H4 (cell line): ENCODE results near the gene APLP2. TPM values are rescaled to one million over a fixed set of nuclear protein-coding genes. Genes with fewer than 3 reads are reported as not detected.
"Not testable (repeated sequence)": the region's sequence is repeated elsewhere in the genome, so short reads cannot be mapped to it uniquely, and the experiment has no call there.

Source experiments
- DNase-seq: peaks from one replicate; pipeline ENCODE4 v3.0.0-alpha.2; 2015; ENCODE audit warnings: low spot score
- total RNA-seq: library from RNA; depleted of rRNA; stranded (reverse); fragments of >200 nt; shearing (Covaris generic); gene quantifications from 2 replicates; pipeline ENCODE4 v1.2.3, GENCODE V29; 2014

The APLP2 gene
- total RNA-seq, 1 experiment from 2014 or later: 146 TPM

DNA sequence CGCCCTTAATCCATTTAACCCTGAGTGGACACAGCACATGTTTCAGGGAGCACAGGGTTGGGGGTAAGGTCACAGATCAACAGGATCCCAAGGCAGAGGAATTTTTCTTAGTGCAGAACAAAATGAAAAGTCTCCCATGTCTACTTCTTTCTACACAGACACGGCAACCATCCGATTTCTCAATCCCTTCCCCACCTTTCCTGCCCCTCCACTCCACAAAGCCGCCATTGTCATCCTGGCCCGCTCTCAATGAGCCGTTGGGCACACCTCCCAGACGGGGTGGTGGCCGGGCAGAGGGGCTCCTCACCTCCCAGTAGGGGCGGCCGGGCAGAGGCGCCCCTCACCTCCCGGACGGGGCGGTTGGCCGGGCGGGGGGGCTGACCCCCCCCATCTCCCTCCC, 20.8 kb downstream of the APLP2 start:
- not testable (repeated sequence) for DNase-seq

DNA sequence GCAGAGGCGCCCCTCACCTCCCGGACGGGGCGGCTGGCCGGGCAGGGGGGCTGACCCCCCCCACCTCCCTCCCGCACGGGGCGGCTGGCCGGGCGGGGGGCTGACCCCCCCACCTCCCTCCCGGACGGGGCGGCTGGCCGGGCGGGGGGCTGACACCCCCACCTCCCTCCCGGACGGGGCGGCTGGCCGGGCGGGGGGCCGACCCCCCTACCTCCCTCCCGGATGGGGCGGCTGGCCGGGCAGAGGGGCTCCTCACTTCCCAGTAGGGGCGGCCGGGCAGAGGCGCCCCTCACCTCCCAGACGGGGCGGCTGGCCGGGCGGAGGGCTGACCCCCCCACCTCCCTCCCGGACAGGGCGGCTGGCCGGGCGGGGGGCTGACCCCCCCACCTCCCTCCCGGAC, 21.5 kb downstream of the APLP2 start:
- not testable (repeated sequence) for DNase-seq

DNA sequence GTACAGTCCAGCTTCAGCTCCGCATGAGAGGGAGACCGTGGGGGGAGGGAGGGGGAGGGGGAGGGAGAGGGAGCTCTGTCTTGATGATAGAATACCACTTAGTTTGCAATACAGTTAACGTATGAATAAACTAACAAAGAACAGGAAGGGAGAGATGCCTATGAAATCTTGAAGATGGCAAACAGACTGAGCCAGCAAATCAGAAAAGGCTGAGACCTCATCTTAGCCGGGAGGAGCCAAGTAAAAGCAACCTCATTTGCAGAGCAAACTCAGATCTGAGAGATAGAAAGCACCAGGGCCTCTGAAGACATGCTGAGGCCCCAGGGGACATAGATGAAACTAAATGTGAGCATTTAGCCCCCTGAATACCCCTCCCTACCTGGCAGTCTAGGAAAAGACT, 23.0 kb downstream of the APLP2 start:
- DNase-seq: no peak

DNA sequence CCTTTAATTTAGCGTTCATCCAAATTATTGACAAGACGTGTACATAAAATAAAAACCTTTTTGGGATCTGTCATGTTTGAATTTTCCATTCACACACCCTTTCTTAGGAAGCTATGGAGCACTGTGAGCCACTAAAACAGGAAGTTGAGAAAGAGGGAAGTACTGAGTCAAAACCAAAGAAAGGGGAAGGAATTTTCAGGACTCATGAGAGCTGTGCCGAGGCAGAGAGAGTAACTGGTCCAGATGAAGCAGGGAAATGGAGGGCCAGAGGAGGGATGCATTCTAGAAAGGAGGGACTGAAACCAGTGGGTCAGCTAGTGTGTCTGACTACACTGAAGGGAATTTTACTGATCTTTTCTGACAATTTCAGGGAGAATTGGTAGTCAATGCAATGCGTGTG, 24.9 kb downstream of the APLP2 start:
- DNase-seq: no peak

DNA sequence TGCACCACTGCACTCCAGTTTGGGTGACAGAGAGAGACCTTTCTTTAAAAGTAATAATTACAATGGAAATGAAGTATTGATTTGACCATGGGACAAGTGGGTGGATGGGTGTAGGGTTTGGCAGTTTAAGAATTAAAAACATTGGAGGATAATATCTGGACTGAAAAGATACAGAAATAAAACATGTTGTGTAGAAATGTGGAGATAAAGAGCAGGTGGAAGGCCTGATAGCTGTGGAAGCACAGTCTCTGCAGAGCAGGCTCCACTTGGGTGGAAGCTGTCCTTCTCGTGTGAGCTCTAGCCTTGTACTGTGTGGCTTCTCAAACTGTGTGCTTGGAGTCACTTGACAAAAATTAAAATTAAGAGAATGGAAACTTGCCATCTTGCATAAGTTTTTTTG, 25.6 kb downstream of the APLP2 start:
- no peak for DNase-seq

DNA sequence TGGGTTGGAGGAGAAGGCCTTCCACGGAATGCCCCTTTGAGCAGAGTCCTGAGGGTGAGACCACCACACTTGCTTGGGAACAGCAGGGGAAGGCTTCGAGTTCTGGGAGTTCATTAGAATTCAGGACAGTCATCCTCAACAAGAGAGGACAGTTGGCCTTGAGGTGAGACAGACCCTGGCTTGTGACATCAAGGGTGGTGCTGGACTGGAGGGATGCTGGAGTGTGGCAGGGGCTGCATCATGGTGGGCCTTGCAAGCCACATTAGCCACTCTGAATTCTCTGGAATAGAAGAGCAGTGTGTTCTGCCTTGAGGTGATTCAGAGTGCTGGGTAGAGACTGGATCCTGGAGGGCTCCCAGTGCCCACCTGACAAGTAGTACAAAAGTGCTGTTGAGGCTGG, 26.3 kb downstream of the APLP2 start:
- no peak for DNase-seq

DNA sequence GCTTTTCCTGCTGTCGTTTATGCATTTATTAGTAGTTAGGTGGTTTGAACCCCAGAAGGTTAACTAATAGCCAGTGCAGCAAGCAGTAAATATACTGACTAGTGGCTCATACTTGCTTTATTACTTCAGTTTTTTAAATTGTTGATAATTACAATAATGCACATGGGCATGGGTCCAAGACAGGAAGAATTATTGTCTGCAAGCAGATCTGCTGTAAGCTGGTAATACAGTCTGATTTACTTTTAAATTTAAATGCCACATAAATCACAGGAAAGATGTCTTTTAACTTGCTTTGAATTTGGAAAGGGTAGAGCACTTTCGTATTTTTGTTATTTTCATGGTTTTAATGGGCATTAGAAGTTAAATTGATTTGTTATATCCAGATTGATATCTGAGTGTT, 27.1 kb downstream of the APLP2 start:
- no peak for DNase-seq

DNA sequence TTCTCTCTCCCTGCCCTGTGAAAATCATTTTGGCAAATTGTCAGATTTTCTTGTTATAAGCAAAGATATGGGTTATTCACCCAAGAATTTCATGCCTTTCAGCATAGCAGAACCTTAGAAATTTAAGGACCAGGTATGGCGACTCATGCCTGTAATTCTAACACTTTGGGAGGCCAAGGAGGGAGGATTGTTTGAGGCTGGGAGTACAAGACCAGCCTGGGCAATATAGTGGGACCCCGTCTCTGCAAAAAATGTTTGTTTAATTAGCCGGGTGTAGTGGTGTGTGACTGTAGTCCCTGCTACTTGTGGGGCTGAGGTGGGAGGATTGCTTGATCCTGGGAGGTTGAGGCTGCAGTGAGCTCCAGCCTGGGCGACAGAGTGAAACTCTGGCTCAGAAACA, 27.6 kb downstream of the APLP2 start:
- DNase-seq: no peak

DNA sequence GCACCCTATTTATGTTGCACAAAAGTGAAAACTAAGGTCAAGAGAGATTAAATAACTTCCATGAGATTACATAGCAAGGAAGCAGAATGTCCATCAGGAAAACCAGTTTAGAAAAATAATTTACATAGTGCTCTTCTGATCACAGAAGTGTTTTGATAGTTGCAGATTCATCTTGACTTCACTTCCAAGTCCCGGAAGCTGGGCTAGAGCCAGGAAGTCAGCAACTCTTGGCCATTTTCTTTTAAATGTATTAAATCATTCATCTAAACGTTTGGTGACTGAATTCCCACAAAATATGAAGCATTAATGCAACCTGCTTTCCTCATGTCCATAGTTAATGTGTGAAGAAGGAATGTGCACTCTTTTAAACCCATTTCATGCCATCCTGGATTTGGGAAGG, 29.7 kb downstream of the APLP2 start:
- DNase-seq: no peak

DNA sequence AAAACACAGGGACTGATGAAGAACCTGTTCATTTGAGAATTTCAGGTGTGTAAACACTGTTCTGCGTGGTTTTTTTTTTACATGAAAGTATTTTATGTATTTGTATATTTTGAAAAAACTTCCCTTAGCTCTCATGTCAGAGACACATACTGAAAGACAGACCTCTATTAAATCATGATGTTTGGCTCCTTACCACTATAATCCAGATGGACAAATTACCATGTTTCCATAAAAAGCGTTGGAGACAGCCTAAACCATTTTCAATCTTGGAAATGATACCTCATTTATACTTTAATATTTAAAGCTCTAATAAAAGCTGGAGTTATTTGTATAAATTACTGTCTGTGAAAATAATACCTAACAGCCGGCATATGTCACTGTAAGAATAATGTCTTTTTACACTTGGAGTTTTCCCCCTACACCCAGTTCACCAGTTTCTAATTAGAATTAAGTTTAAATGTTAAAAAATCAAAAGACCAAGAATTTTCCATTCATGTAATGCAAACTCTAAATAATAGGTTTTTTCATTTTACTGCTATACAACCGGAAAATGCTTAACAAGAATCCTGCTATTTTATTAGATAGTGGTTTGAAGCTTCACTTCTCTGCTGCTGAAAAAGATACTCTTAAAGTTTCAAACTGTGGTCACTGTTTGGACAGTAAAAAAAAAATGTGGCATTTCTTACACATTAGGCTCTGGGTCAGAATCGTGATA, 30.8 kb downstream of the APLP2 start:
- DNase-seq: no peak

DNA sequence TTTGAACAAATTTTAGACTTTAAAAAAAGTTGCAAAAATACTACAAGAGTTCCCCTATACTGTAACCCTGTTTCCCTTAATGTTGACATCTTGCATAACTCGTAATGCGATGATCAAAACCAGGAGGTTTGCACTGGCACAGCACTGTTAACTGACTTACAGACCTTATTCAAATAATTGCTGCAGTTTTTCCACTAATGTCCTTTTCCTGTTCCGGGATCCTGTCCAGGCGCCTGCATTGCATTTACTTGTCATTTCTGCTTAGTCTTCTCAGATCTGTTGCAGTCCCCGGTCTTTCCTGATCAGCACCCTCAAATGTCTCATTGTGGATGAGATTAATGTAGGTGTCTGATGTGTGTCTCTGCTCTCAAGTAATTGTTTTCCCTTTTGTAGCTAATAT, 32.0 kb downstream of the APLP2 start:
- no peak for DNase-seq

DNA sequence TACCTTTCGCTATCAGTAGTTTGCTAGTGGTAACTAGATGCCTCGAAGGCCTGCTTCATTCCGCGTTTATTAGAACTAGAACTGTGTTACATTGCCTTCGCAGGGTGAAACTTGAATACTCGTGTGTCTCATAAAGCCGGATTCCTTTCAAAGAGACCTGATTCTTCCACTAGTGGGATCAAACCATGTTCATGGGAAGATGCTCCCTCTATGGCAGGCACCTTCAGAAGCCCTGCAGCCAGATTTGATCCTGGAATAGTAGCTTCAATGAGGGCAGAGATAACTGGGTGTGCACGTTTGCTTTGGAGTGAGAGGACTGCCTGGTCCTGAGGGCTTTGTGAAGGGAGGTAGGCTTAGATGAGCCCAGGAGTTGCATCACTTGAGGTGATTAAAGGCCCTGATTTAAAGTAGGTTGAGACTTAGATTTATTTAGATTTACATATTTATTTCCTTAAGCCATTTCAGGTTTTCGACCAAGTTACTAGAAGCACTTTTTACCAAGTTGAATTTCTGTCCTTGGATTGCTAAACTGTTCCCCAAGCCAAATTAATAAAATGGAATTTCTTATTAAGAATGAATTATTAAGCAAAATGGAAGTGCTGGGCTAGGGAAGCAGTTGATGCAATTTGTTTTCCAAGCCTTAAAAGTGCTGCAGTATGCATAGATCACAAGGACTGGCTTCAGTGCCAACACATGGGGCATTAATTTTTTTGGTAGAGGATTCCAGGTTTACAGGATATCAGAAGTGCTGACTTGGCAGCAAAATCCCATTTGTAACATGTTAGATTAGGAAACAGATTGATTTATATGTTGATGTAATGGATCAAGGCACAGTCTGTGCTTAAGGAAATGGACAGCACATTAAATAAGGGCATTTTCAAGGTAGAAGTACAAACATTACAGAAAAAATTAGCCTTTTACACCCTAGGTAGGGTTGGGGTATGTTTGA, 32.9 kb downstream of the APLP2 start:
- no peak for DNase-seq

DNA sequence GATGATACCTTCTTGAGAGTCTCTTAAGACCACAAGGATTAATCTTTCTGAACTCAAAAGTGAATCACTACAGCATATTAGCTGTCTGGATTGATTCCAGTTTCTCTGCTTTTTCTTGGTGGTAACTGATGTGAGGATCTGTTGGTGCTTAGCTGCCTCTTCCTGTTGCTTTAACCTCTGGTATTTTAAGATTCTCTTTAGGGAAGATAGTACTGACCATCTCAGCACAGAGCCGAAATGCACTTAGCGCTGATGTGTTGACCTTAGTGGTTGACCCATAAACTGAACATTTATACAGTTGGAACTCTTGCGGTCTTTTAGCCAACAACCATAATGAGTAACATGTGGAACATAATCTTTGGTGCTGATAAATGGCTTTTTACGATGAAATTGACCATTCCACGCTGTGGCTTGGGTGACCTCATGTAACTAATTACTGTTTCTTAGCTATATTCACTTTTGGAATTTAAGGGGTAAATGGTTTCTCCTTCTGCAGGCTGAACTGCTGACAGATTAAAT, 33.7 kb downstream of the APLP2 start:
- peak; percentile 80 for DNase-seq

DNA sequence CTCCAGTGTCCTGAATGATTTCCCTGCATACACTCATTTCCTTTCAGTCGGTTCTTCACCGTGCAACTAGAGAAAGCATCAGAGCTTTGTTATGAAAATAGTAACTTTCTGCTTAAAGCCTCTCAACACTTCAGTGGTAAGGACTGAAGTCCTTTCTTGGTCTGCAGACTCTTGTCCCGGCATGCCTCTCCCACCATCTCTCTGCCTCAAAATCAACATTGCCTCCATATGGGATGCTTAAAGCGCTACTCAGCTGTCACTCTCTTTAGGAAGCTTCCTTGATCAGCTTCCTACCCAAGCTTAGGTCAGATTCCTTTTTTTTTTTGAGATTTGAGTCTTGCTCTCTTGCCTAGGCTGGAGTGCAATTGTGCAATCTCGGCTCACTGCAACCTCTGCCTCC, 36.7 kb downstream of the APLP2 start:
- no peak for DNase-seq

DNA sequence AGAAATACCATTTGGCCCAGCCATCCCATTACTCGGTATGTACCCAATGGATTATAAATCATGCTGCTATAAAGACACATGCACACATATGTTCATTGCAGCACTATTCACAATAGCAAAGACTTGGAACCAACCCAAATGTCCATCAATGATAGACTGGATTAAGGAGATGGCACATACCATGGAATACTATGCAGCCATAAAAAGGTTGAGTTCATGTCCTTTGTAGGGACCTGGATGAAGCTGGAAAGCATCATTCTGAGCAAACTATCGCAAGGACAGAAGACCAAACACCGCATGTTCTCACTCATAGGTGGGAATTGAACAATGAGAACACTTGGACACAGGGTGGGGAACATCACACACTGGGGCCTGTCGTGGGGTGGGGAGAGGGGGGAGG, 39.0 kb downstream of the APLP2 start:
- not testable (repeated sequence) for DNase-seq

DNA sequence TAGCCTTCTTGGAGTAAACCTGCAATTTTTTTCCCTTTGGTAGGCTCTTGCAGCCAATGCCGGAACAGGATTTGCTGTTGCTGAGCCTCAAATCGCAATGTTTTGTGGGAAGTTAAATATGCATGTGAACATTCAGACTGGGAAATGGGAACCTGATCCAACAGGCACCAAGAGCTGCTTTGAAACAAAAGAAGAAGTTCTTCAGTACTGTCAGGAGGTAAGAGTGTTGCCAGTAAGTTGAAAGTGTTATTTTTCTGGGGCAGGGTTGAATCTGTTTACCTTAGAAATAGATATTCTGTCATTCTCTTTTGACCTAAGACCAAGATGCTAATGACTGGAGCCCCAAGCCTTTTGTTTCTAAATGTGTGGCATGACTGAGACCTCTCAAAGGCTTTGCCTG, 39.7 kb downstream of the APLP2 start:
- DNase-seq: no peak

DNA sequence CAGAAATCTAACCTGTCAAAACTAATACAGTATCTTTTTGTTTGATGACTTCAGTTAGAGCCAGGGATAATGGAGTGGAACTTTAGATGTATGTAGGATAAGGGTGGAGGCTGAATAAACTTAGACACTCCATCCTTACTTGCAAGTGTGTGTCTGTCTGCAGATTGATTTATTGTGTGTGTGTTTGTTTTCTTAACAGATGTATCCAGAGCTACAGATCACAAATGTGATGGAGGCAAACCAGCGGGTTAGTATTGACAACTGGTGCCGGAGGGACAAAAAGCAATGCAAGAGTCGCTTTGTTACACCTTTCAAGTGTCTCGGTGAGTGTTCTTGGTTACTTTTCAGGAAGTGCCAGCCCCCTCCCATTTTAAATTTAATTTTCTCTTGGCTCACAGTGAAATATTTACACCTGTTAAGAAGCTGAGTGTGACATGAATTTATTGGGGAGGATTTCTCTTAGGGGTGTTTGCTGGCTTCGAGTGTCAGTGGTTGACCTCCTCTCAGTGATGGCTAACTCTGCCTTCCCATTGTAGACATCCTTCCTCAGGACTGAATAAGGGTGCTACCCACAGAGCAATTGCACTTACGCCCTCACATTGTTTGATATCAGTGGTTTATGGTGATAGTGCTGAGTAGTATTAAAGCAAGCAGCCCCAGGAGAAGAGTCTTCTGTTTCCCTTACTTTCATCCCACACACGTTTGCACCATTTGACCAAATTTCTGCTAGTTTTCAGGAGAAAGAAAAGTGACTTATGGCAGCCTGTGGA, 40.8 kb downstream of the APLP2 start:
- no peak for DNase-seq

DNA sequence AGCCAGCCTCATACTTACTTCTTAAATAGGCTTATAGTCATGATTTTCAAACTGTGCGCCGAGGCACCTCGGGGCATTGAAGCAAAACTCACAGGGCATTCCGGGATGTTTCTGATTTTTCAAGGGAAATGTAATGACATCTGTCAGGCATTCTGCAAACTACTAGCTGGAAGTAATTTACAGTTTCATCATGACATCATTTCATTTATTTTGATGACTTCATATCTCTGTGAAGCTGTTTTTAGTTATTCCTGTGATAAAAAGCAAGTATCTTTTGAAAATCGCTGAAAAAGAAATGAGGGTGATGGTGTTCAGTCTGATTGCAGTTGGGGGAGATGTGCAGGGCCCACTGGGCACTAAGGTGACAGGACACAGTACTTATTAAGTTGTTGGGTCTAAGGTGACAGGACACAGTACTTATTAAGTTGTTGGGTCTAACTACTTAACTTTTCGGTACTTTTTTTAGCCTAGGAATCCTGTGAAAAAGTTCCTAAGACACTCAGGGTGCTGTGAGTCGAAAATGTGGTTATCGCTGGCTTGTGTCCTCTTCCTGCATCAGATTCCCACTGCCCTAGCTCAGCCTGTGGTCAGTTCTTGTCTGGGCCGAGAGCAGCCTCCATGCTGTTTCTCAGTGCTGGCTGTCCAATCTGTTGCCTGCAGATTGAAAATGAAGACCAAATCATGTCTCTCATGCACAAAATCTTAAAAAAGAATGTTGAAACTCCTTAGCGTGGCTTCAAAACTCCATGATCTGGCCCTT, 42.6 kb downstream of the APLP2 start:
- DNase-seq: no peak

DNA sequence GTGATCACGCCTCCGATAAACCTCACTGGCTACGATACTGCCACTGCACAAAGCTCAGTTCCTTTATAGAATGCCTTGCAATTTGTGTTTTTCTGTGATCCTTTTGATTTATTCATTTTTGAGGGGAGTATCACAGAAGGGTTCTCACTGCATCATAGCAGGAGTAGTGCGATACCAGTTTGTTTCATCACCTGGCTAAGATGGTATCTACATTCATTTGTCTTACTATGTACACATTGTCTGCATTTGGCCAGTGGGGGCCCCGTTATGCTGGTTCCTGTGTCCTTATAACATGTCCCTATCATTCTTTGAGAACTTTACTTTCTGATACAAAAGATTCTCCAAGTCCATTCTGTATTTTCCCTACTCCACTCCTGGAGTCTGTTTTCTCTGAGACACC, 44.6 kb downstream of the APLP2 start:
- no peak for DNase-seq

DNA sequence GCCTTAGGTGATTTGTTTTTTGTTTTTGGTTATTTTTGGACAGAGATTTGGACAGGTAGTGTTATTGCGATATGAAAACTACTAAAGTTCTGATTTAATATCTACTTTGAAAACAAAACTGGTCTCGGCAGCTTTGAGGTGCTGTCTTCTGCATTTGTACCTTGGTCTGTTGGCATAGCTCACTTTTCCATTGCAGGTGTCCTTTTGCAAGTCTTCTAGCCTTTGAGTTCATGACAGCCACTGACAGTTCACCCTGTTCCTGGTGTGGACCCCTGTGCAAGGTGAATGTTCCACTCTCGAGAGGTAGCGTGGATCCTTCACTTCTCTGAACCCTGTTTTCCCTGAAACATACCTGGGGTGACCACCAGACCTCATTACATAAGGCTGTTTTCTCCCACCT, 45.0 kb downstream of the APLP2 start:
- no peak for DNase-seq

DNA sequence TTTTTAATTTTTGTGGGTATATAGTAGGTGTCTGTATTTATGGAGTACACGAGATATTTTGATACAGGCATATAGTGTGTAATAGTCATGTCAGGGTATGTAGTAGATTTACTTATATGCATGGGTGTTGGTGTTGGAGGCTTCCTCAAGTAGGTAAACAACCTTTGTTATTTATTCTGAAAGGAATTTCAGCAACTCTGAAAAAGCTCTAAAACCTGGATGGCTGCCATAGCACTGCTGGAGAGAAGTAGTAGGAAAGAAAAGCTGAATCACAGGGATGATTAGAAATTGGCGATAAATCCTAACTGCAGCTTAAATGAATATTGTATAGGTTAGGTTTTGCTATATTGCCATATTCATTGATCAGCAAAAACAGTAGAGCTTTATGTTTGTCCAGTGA, 45.5 kb downstream of the APLP2 start:
- DNase-seq: peak; percentile 14
